Mesothelial cell of epicardium (in vitro differentiated cells): ENCODE results near the gene LIMCH1. TPM values are rescaled to one million over a fixed set of nuclear protein-coding genes. Genes with fewer than 3 reads are reported as not detected.
"Not testable (repeated sequence)": the region's sequence is repeated elsewhere in the genome, so short reads cannot be mapped to it uniquely, and the experiment has no call there.

Experiments
- DNase-seq, 2 experiments: peaks; one replicate each; pipeline ENCODE4 v3.0.0; 2021; ENCODE audit warnings: low spot score in 2 of 2; ENCODE audit not compliant: unreplicated experiment in 2 of 2
- H3K27ac Mint-ChIP-seq: 2 replicates; pipeline ENCODE4 v1.8.0; 2021; ENCODE audit warnings: mixed read lengths
- H3K27me3 Mint-ChIP-seq: 2 replicates; pipeline ENCODE4 v1.8.0; 2021; ENCODE audit warnings: low read depth, mixed read lengths
- H3K36me3 Mint-ChIP-seq: 2 replicates; pipeline ENCODE4 v1.8.0; 2021; ENCODE audit warnings: mixed read lengths
- H3K4me1 Mint-ChIP-seq: 2 replicates; pipeline ENCODE4 v1.8.0; 2021; ENCODE audit warnings: mixed read lengths
- H3K4me3 Mint-ChIP-seq: 2 replicates; pipeline ENCODE4 v1.8.0; 2021; ENCODE audit warnings: mild to moderate bottlenecking, moderate library complexity, mixed read lengths
- H3K9me3 Mint-ChIP-seq: 2 replicates; pipeline ENCODE4 v1.8.0; 2021; ENCODE audit warnings: mixed read lengths
- total RNA-seq: library from RNA; stranded (reverse); gene quantifications from 3 replicates; pipeline ENCODE4 v1.2.1, GENCODE V29; 2021
- TF ChIP-seq, protein P1 (sequence below): fragments of 200-600 bp; sonication (generic); IDR thresholded peaks from one replicate; pipeline ENCODE4 v1.5.0; 2021; ENCODE audit warnings: antibody characterized with exemption; ENCODE audit not compliant: unreplicated experiment

Gene LIMCH1
- total RNA-seq, 1 donor from 2014 or later, result 66.8 TPM

DNA sequence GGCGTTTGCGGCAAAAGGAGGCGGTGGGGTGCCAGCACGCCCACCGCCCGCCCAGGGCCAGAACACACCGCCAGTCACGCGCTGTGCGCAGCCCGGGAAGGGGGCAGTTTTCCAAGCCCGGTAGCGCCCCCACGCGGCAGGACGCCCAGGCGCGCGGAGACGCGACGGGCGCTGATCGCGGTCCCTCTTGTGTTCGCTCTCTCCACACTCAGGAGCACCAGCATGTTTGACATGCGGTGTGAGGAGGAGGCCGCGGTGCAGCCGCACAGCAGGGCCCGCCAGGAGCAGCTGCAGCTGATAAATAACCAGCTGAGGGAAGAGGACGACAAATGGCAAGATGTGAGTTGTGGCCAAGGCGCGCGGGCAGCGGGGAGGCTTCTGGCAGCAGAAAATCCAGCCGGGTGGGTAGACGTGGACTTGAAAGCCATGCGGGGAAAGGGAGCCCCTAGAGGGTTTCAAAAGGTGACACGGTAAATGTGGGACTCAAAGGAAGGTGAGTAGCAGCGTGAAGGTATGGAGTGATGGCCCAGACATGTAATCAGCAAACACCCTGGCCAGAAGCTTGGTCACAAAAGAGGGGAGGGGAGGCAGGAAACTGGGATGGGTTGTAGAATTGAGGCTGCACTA, 106.4 kb downstream of the LIMCH1 start:
- Mint-ChIP-seq H3K4me3 (peak overlapping the region; percentile 68), H3K27ac (peak overlapping the region; percentile 68), H3K27me3 (peaks cover 1% of the 10 kb centered on the region), H3K9me3 (no peaks in the 10 kb centered on the region), H3K4me1 (peaks cover 26% of the 10 kb centered on the region), H3K36me3 (peaks cover 19% of the 10 kb centered on the region)
- TF ChIP-seq, protein P1, sequence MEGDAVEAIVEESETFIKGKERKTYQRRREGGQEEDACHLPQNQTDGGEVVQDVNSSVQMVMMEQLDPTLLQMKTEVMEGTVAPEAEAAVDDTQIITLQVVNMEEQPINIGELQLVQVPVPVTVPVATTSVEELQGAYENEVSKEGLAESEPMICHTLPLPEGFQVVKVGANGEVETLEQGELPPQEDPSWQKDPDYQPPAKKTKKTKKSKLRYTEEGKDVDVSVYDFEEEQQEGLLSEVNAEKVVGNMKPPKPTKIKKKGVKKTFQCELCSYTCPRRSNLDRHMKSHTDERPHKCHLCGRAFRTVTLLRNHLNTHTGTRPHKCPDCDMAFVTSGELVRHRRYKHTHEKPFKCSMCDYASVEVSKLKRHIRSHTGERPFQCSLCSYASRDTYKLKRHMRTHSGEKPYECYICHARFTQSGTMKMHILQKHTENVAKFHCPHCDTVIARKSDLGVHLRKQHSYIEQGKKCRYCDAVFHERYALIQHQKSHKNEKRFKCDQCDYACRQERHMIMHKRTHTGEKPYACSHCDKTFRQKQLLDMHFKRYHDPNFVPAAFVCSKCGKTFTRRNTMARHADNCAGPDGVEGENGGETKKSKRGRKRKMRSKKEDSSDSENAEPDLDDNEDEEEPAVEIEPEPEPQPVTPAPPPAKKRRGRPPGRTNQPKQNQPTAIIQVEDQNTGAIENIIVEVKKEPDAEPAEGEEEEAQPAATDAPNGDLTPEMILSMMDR, result peak; percentile 95
- DNase-seq, result peak; percentile 79 to 93

DNA sequence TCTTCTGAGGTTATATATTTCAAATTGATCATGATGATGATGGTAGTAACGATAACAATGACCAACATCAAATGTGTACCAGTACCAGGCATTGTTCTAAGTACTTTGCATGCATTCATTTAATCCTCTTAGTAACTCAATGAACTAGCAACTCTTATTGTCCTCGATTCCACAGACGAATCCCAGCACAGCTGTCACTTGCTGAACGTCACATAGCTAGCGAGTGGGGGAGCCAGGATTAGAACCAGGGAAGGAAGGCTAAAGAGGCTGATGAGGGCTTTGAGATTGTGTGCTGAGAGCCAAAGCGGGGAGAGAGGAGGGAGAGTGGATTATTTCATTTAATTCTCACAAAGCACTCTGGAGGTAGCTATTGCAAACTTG, 106.9 kb downstream of the LIMCH1 start:
- Mint-ChIP-seq H3K4me3 (peak overlapping the region; percentile 68), H3K9me3 (no peaks in the 10 kb centered on the region), H3K4me1 (peaks cover 24% of the 10 kb centered on the region), H3K27me3 (peaks cover 1% of the 10 kb centered on the region), H3K27ac (no peak overlapping the region), H3K36me3 (peaks cover 22% of the 10 kb centered on the region)
- DNase-seq, result no peak
- TF ChIP-seq, protein P1, result no peak

DNA sequence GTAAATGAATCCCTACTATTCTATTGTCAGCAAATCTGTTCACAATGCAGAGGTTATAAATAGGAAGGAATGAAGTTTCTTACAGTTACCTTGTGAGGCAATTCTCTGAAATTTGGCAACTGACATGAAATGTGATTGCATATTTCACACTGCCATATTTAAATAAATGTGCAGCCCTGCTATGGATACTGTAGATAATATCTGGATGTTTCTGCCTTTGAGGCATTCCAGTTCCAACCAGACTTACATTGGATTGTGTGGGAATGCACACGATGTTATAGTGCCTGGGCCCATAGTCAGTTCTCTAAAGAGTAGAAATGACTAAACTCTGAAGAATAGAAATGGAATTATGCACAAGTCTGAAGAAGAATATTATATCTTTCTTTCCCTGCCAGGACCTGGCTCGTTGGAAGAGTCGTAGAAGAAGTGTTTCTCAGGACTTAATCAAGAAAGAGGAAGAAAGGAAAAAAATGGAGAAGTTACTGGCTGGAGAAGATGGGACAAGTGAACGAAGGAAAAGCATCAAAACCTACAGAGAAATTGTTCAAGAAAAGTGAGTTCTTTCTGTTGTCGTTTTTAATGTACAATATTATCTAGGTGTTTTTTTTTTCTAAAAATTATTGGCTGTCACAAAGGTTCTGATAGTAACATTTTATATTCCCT, 107.9 kb downstream of the LIMCH1 start:
- H3K9me3 Mint-ChIP-seq, result no peaks in the 10 kb centered on the region
- no peak for DNase-seq
- H3K4me3 Mint-ChIP-seq, result no peak overlapping the region
- peaks cover 18% of the 10 kb centered on the region for H3K4me1 Mint-ChIP-seq
- H3K27ac Mint-ChIP-seq, result no peak overlapping the region
- H3K36me3 Mint-ChIP-seq, result peaks cover 25% of the 10 kb centered on the region
- TF ChIP-seq, protein P1, result no peak
- H3K27me3 Mint-ChIP-seq, result peaks cover 1% of the 10 kb centered on the region

DNA sequence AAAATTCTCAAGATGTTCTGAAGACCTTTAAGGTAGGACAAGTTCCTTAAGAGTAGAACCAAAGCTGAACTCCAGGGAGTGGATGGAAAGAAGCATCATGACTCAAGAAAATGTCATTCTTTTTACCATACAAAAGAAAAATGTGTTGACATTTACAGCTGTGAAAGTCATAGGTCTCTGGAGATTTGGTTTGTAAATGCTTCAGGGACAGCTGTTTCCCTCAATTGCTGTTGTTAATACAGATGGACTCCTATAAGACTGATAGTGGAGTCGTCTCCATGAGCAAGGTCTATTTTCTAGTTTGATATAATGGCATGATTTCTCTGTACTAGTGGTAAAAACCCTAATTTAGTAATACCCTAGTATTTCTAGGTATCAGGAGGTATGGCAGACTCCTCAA, 108.9 kb downstream of the LIMCH1 start:
- peaks cover 30% of the 10 kb centered on the region for H3K36me3 Mint-ChIP-seq
- no peak overlapping the region for H3K4me3 Mint-ChIP-seq
- DNase-seq, result no peak
- TF ChIP-seq, protein P1, result no peak
- peaks cover 1% of the 10 kb centered on the region for H3K27me3 Mint-ChIP-seq
- H3K27ac Mint-ChIP-seq, result no peak overlapping the region
- no peaks in the 10 kb centered on the region for H3K9me3 Mint-ChIP-seq
- H3K4me1 Mint-ChIP-seq, result peaks cover 18% of the 10 kb centered on the region

DNA sequence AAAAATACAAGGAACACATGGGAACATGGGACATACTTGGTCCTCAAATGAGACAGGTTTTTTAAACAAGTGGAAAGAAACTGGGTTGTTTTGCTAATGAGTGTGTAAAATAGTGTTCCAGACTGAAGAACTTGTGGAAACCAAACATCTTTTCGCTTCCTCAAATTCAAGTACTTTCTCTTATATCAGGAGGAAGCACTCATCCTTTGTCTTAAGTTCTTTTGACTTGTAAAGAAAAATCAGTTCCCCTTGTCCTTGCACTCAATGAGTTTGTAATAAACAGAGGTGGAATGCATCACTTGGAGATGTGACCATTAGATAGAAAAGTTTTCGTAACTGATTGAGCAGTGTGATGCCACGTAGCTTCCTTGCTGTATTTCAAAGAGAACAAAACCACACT, 109.4 kb downstream of the LIMCH1 start:
- DNase-seq, result no peak
- TF ChIP-seq, protein P1, result no peak
- peaks cover 18% of the 10 kb centered on the region for H3K4me1 Mint-ChIP-seq
- H3K9me3 Mint-ChIP-seq, result no peaks in the 10 kb centered on the region
- no peak overlapping the region for H3K4me3 Mint-ChIP-seq
- no peak overlapping the region for H3K27ac Mint-ChIP-seq
- peaks cover 1% of the 10 kb centered on the region for H3K27me3 Mint-ChIP-seq
- H3K36me3 Mint-ChIP-seq, result peaks cover 30% of the 10 kb centered on the region

DNA sequence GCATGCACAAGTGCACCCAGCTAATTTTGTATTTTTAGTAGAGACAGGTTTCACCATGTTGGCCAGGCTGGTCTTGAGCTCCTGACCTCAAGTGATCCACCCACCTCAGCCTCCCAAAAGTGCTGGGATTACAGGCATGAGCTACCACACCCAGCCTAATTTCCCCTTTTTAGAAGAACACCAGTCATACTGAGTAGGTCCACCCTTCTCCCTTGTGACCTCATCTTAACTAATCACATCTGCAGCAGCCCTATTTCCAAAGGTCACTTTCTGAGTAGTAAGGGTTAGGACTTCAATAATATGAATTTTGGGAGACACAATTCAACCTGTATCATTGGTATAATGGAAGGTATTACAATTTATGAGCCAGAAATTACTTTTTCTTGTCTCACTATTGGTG, 113.2 kb downstream of the LIMCH1 start:
- not testable (repeated sequence) for H3K27me3 Mint-ChIP-seq, H3K9me3 Mint-ChIP-seq, H3K4me3 Mint-ChIP-seq, DNase-seq, H3K4me1 Mint-ChIP-seq, H3K27ac Mint-ChIP-seq
- H3K36me3 Mint-ChIP-seq, result peaks cover 38% of the 10 kb centered on the region
